ENCODE data around the gene DPP8.
A peak's percentile ranks its signal among the peaks of the same experiment; 100 is the strongest.

The DPP8 gene

DNA sequence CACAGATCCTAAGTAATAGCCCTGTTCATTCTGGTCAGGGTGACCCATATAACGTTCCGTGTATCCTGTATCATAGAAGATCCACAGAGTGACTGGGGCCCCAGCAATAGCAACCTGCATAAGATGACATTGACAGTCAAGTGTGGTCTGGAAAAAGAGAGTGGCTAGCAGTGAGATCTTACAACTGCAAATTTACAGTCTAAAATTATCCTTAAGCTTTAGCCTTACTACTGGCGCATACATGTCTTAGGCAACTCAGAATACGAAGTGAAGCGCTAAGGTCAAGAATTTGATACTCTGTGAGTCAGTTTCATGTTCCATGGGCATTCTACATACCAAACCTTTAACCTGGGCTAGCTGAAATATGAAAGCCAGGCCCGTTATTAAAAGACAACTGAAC lies 65.5 kb downstream of the DPP8 start:
- POLR2A ChIA-PET, result no interaction called here
- CTCF ChIA-PET, result interaction anchor here (0.6 to 1.6 kb wide), 3 partner anchors 24 to 51 kb away, joined by 3 to 8 read pairs (median 3); no protein-coding TSS in a partner anchor
- Histone ChIP-seq H3K36me3 (ENCODE audit: control insufficient read depth in 2 of 2, insufficient read depth in 1 of 2, low read length in 2 of 2) (peaks cover 64 to 68% of the 10 kb centered on the region in 2 experiments), H3K27ac (ENCODE audit: extremely low read depth, low read depth, low read length) (no peak overlapping the region), H3K9me3 (ENCODE audit: control insufficient read depth, insufficient read depth, low read depth, low read length) (no peaks in the 10 kb centered on the region), H3K4me1 (ENCODE audit: control insufficient read depth, insufficient read depth, low read length) (no peaks in the 10 kb centered on the region), H3K4me3 (ENCODE audit: low read depth, low read length) (no peak overlapping the region)
- TF ChIP-seq ZEB2 (tag by site-specific recombination; IDR thresholded peaks at IDR 0.05) (no peak), GFI1B (tag by site-specific recombination; IDR thresholded peaks at IDR 0.05) (no peak), ZNF677 (tag by site-specific recombination; IDR thresholded peaks at IDR 0.05) (no peak), ZNF416 (tag by site-specific recombination; IDR thresholded peaks at IDR 0.05) (no peak), KLF8 (tag by site-specific recombination; IDR thresholded peaks at IDR 0.05) (no peak), ZNF501 (tag by site-specific recombination; IDR thresholded peaks at IDR 0.05) (no peak)
- TF ChIP-seq, protein P1, sequence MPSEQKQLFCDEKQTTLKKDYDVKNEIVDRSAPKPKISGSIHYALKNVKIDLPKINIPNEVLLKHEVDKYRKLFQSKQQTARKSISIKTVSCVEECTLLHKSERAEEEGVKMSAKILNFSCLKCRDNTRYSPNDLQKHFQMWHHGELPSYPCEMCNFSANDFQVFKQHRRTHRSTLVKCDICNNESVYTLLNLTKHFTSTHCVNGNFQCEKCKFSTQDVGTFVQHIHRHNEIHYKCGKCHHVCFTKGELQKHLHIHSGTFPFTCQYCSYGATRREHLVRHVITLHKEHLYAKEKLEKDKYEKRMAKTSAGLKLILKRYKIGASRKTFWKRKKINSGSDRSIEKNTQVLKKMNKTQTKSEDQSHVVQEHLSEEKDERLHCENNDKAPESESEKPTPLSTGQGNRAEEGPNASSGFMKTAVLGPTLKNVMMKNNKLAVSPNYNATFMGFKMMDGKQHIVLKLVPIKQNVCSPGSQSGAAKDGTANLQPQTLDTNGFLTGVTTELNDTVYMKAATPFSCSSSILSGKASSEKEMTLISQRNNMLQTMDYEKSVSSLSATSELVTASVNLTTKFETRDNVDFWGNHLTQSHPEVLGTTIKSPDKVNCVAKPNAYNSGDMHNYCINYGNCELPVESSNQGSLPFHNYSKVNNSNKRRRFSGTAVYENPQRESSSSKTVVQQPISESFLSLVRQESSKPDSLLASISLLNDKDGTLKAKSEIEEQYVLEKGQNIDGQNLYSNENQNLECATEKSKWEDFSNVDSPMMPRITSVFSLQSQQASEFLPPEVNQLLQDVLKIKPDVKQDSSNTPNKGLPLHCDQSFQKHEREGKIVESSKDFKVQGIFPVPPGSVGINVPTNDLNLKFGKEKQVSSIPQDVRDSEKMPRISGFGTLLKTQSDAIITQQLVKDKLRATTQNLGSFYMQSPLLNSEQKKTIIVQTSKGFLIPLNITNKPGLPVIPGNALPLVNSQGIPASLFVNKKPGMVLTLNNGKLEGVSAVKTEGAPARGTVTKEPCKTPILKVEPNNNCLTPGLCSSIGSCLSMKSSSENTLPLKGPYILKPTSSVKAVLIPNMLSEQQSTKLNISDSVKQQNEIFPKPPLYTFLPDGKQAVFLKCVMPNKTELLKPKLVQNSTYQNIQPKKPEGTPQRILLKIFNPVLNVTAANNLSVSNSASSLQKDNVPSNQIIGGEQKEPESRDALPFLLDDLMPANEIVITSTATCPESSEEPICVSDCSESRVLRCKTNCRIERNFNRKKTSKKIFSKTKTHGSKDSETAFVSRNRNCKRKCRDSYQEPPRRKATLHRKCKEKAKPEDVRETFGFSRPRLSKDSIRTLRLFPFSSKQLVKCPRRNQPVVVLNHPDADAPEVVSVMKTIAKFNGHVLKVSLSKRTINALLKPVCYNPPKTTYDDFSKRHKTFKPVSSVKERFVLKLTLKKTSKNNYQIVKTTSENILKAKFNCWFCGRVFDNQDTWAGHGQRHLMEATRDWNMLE (tag by site-specific recombination; conservative IDR thresholded peaks at IDR 0.05; ENCODE audit: low read depth), result no peak
- TF ChIP-seq, protein P2, sequence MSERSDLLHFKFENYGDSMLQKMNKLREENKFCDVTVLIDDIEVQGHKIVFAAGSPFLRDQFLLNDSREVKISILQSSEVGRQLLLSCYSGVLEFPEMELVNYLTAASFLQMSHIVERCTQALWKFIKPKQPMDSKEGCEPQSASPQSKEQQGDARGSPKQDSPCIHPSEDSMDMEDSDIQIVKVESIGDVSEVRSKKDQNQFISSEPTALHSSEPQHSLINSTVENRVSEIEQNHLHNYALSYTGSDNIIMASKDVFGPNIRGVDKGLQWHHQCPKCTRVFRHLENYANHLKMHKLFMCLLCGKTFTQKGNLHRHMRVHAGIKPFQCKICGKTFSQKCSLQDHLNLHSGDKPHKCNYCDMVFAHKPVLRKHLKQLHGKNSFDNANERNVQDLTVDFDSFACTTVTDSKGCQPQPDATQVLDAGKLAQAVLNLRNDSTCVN (tag by site-specific recombination; optimal IDR thresholded peaks at IDR 0.05), result no peak
- TF ChIP-seq, protein P3, sequence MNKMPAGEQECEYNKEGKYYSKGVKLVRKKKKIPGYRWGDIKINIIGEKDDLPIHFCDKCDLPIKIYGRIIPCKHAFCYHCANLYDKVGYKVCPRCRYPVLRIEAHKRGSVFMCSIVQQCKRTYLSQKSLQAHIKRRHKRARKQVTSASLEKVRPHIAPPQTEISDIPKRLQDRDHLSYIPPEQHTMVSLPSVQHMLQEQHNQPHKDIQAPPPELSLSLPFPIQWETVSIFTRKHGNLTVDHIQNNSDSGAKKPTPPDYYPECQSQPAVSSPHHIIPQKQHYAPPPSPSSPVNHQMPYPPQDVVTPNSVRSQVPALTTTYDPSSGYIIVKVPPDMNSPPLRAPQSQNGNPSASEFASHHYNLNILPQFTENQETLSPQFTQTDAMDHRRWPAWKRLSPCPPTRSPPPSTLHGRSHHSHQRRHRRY (tag by site-specific recombination; IDR thresholded peaks at IDR 0.05), result no peak

DNA sequence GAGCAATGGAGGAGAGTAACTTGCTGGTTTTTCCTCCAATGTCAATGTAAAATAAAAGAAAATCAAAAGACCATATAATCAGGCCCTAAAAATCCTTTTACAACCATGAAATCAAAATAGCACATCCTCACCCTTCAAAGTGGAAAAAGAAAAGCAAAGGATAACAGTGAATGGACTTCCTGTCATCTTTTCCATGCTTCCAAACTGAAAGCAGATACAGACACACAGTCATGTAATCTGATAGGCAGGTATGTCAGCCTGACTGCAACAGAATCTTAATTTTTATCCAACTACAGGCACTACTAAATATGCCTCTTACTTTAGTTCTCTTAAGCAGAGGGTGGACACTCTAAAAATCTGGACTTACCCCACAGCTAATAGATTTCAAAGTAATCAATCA lies 66.9 kb downstream of the DPP8 start:
- TF ChIP-seq PRDM1 (tag by site-specific recombination; IDR thresholded peaks at IDR 0.05), result peak; percentile 73
- TF ChIP-seq, protein P4, sequence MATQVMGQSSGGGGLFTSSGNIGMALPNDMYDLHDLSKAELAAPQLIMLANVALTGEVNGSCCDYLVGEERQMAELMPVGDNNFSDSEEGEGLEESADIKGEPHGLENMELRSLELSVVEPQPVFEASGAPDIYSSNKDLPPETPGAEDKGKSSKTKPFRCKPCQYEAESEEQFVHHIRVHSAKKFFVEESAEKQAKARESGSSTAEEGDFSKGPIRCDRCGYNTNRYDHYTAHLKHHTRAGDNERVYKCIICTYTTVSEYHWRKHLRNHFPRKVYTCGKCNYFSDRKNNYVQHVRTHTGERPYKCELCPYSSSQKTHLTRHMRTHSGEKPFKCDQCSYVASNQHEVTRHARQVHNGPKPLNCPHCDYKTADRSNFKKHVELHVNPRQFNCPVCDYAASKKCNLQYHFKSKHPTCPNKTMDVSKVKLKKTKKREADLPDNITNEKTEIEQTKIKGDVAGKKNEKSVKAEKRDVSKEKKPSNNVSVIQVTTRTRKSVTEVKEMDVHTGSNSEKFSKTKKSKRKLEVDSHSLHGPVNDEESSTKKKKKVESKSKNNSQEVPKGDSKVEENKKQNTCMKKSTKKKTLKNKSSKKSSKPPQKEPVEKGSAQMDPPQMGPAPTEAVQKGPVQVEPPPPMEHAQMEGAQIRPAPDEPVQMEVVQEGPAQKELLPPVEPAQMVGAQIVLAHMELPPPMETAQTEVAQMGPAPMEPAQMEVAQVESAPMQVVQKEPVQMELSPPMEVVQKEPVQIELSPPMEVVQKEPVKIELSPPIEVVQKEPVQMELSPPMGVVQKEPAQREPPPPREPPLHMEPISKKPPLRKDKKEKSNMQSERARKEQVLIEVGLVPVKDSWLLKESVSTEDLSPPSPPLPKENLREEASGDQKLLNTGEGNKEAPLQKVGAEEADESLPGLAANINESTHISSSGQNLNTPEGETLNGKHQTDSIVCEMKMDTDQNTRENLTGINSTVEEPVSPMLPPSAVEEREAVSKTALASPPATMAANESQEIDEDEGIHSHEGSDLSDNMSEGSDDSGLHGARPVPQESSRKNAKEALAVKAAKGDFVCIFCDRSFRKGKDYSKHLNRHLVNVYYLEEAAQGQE (tag by site-specific recombination; IDR thresholded peaks at IDR 0.05), result no peak
- TF ChIP-seq BCL11A (tag by site-specific recombination; IDR thresholded peaks at IDR 0.05; ENCODE audit: low read depth), result no peak
- no peak for TF ChIP-seq ZNF785 (tag by site-specific recombination; IDR thresholded peaks at IDR 0.05)
- TF ChIP-seq SCRT1 (tag by site-specific recombination; IDR thresholded peaks at IDR 0.05; ENCODE audit: borderline replicate concordance), result no peak
- no peak for TF ChIP-seq ZNF544 (tag by site-specific recombination; IDR thresholded peaks at IDR 0.05)
- peak; percentile 39; the same call in 1 of the 2 replicates for TF ChIP-seq ZNF366 (tag by site-specific recombination; conservative IDR thresholded peaks at IDR 0.05)
- no peak for TF ChIP-seq ZNF239 (tag by site-specific recombination; IDR thresholded peaks at IDR 0.05)
- TF ChIP-seq ZNF510 (tag by site-specific recombination; IDR thresholded peaks at IDR 0.05; ENCODE audit: insufficient replicate concordance), result no peak
- TF ChIP-seq REPIN1 (tag by site-specific recombination; IDR thresholded peaks at IDR 0.05; ENCODE audit: low read depth), result no peak
- TF ChIP-seq, protein P5, sequence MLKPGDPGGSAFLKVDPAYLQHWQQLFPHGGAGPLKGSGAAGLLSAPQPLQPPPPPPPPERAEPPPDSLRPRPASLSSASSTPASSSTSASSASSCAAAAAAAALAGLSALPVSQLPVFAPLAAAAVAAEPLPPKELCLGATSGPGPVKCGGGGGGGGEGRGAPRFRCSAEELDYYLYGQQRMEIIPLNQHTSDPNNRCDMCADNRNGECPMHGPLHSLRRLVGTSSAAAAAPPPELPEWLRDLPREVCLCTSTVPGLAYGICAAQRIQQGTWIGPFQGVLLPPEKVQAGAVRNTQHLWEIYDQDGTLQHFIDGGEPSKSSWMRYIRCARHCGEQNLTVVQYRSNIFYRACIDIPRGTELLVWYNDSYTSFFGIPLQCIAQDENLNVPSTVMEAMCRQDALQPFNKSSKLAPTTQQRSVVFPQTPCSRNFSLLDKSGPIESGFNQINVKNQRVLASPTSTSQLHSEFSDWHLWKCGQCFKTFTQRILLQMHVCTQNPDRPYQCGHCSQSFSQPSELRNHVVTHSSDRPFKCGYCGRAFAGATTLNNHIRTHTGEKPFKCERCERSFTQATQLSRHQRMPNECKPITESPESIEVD (tag by site-specific recombination; IDR thresholded peaks at IDR 0.05), result peak; percentile 25; the same call in 1 of the 2 replicates
- Histone ChIP-seq H3K9me3 (ENCODE audit: control insufficient read depth, insufficient read depth, low read depth, low read length) (no peaks in the 10 kb centered on the region), H3K4me3 (ENCODE audit: low read depth, low read length) (no peak overlapping the region), H3K36me3 (ENCODE audit: control insufficient read depth in 2 of 2, insufficient read depth in 1 of 2, low read length in 2 of 2) (peaks cover 56 to 67% of the 10 kb centered on the region in 2 experiments), H3K27ac (ENCODE audit: extremely low read depth, low read depth, low read length) (no peak overlapping the region), H3K4me1 (ENCODE audit: control insufficient read depth, insufficient read depth, low read length) (no peaks in the 10 kb centered on the region)
- POLR2A ChIA-PET, result no interaction called here
- CTCF ChIA-PET, result no interaction called here
